Measurements from ENCODE around the gene DDT. TPM values are rescaled to one million over a fixed set of nuclear protein-coding genes. Genes with fewer than 3 reads are reported as not detected.

DDT gene
- polyA plus RNA-seq = 73.3 and 78.1 TPM in 2 replicates

DNA sequence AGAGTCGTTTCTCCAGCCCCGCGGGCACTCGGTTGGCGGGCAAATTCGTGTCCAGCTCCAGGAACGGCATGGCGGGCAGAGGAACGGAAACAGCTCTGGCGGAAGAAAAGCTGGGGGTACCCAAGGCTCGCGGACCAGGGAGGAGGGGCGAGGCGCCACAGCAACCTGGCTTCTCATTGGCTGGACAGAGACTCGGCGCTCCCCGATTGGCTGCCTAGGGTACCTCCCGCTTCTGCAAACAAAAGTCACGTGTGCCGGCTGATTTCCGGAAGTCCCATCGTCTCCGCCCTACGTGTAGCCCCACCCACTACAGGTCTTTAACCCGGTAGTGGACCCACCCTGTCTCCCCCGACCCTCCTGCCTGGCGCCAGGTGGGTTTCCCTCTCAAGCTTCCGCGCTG is at the start of gene DDT:
DDT (minus strand) TSS at position 97 of the 400 bp plus-strand sequence; CDS start at position 70, 27 bp downstream.

DNA sequence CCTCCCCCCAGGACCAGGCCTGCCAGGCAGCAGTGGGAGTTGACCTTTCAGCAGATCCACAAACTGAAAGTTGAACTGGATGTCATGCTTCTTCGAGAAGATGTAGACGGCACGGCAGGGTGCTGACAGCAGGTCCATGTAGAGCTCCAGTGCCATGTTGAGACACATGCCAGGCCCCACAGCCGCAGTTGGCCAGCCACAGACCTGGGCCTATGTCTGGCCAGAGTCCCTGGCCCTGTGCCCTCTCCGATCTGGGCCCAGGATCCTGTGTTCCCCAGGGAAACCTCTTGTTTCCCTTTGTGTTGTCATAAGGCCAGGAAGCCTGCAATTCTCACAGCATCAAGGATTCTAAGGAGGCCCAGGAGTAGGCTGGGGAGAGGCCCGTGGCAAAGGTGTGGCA is 31.0 kb upstream of the DDT start, which contains the start of gene GSTT4:
GSTT4 (minus strand) TSS at position 253 of the 400 bp plus-strand sequence; CDS start at position 156, 97 bp downstream.

DNA sequence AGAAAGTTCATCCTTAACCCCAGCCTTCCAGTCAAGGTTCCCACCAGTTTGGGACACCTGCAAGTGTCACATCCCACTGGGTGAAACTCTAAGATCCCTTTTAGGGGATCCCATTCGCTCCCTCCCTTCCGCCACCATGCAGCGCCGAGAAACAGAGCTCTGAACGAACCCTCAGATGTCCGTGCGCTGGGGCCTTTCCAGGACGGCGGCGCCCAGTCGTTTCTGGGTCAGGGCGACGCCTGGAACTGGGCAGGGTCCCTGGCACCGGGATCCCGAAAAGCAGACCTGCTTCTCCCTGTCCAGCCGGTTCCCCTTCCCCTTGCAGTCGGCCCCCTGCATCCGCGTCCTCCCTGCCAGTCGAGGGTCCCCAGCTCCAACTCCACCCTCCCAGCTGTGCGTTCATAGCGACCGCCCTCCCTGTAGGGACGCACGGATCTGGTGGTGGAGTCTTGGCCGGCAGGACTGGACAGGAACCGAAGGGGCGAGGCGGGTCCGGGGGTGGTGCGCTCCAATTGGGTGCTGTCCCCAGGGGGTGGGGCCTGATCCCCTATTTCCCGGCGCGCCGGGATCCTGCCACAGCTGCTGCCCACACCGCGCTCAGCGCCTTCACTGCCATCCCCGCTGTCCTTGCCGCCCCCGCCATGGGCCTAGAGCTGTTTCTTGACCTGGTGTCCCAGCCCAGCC is 5.5 kb upstream of the DDT start, which contains the start of gene GSTT2:
GSTT2 (plus strand) TSS at position 578 of the 684 bp plus-strand sequence.

DNA sequence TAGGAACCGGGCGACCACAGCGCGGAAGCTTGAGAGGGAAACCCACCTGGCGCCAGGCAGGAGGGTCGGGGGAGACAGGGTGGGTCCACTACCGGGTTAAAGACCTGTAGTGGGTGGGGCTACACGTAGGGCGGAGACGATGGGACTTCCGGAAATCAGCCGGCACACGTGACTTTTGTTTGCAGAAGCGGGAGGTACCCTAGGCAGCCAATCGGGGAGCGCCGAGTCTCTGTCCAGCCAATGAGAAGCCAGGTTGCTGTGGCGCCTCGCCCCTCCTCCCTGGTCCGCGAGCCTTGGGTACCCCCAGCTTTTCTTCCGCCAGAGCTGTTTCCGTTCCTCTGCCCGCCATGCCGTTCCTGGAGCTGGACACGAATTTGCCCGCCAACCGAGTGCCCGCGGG is 7.7 kb downstream of the DDT start, which contains the start of gene DDTL:
DDTL (plus strand) TSS at position 321 of the 400 bp plus-strand sequence; CDS start at position 348, 27 bp downstream.

DNA sequence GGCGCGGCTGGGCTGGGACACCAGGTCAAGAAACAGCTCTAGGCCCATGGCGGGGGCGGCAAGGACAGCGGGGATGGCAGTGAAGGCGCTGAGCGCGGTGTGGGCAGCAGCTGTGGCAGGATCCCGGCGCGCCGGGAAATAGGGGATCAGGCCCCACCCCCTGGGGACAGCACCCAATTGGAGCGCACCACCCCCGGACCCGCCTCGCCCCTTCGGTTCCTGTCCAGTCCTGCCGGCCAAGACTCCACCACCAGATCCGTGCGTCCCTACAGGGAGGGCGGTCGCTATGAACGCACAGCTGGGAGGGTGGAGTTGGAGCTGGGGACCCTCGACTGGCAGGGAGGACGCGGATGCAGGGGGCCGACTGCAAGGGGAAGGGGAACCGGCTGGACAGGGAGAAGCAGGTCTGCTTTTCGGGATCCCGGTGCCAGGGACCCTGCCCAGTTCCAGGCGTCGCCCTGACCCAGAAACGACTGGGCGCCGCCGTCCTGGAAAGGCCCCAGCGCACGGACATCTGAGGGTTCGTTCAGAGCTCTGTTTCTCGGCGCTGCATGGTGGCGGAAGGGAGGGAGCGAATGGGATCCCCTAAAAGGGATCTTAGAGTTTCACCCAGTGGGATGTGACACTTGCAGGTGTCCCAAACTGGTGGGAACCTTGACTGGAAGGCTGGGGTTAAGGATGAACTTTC is 13.0 kb downstream of the DDT start, which contains the start of gene GSTT2B:
GSTT2B (minus strand) TSS at position 112 of the 688 bp plus-strand sequence; CDS start at position 48, 64 bp downstream.

Other genes with a start within 250 kb of the DDT start
- gene ZNF70, start 223.3 kb downstream of the DDT start, polyA plus RNA-seq = 0.15 TPM in 1 of 2 replicates, not detected in the other
- gene VPREB3, start 220.0 kb downstream of the DDT start, polyA plus RNA-seq = 1.2 and 6.7 TPM in 2 replicates
- gene C22orf15, start 211.5 kb downstream of the DDT start, polyA plus RNA-seq = not detected in 2 replicates
- 148 and 429 TPM in 2 replicates for gene CHCHD10, start 206.5 kb downstream of the DDT start, polyA plus RNA-seq
- gene MMP11, start 201.6 kb downstream of the DDT start, polyA plus RNA-seq = 0.58 TPM in 1 of 2 replicates, not detected in the other
- gene SMARCB1, start 187.5 kb downstream of the DDT start, polyA plus RNA-seq = 3.8 and 4.0 TPM in 2 replicates
- 2.3 and 2.5 TPM in 2 replicates for gene DERL3, start 135.4 kb downstream of the DDT start, polyA plus RNA-seq
- 8.0 and 15.6 TPM in 2 replicates for gene SLC2A11, start 116.6 kb downstream of the DDT start, polyA plus RNA-seq
- gene MIF, start 80.1 kb downstream of the DDT start, polyA plus RNA-seq = 520 and 694 TPM in 2 replicates
- 5.1 TPM in 1 of 2 replicates, not detected in the other for gene GSTT2B, start 13.2 kb downstream of the DDT start, polyA plus RNA-seq
- gene DDTL, start 7.6 kb downstream of the DDT start, polyA plus RNA-seq = 1.4 and 2.6 TPM in 2 replicates
- gene GSTT2, start 5.7 kb upstream of the DDT start, polyA plus RNA-seq = 0.43 TPM in 1 of 2 replicates, not detected in the other
- gene GSTT4, start 31.0 kb upstream of the DDT start, polyA plus RNA-seq = not detected in 2 replicates
- 8.3 and 9.0 TPM in 2 replicates for gene CABIN1, start 36.9 kb upstream of the DDT start, polyA plus RNA-seq
- gene SUSD2, start 207.0 kb upstream of the DDT start, polyA plus RNA-seq = 0.31 TPM in 1 of 2 replicates, not detected in the other

All from Purkinje cell (primary cell).